Sigmoid colon (tissue), 7 donors: Measurements from ENCODE around the gene CTNNA2. TPM values are rescaled to one million over a fixed set of nuclear protein-coding genes. Genes with fewer than 3 reads are reported as not detected.

Experiments
- DNase-seq: peaks from one replicate; pipeline ENCODE4 v3.0.0-alpha.2; 2019
- H3K27ac ChIP-seq, 4 donors: fragments of 200-600 bp; sonication (generic); one replicate each; pipeline ENCODE4 v1.5.1; 2016 to 2019; ENCODE audit warnings: mild to moderate bottlenecking in 1 of 4
- H3K27me3 ChIP-seq, 3 donors: fragments of 200-600 bp; sonication (generic); one replicate each; pipeline ENCODE4 v1.5.1; 2019; ENCODE audit warnings: mild to moderate bottlenecking in 1 of 3
- H3K36me3 ChIP-seq, 4 donors: fragments of 200-600 bp; sonication (generic); one replicate each; pipeline ENCODE4 v1.5.1; 2016 to 2019
- H3K4me1 ChIP-seq, 4 donors: fragments of 200-600 bp; sonication (generic); one replicate each; pipeline ENCODE4 v1.5.1; 2017 to 2019
- H3K4me3 ChIP-seq, 4 donors: fragments of 200-600 bp; sonication (generic); one replicate each; pipeline ENCODE4 v1.5.1; 2017 to 2019; ENCODE audit warnings: mild to moderate bottlenecking in 2 of 4, moderate library complexity in 1 of 4
- H3K9me3 ChIP-seq, 4 donors: fragments of 200-600 bp in 3 of 4; sonication (generic) in 3 of 4; one replicate each; pipeline versions ENCODE4 v1.5.1 to v1.6.1; 2013 to 2019
- EP300 ChIP-seq, 4 donors: sonication (generic); formaldehyde crosslinking; IDR thresholded peaks; one replicate each; pipeline ENCODE4 v1.6.1; 2017; ENCODE audit warnings: antibody characterized with exemption in 4 of 4
- POLR2A ChIP-seq, 2 donors: fragments of 450-650 bp; IDR thresholded peaks; one replicate each; pipeline ENCODE4 v1.6.1; 2016; ENCODE audit warnings: antibody characterized with exemption in 2 of 2, mild to moderate bottlenecking in 2 of 2, moderate library complexity in 2 of 2
- POLR2AphosphoS5 ChIP-seq, 4 donors: sonication (generic); formaldehyde crosslinking; IDR thresholded peaks; one replicate each; pipeline ENCODE4 v1.6.1; 2017; ENCODE audit warnings: antibody characterized with exemption in 4 of 4
- WGBS, 2 donors: extraction: QIAGEN DNeasy Blood & Tissue Kit; methylation state at CpG; one replicate each; pipeline ENCODE4 v1.1.7; 2013; 5-methylcytosine and 5-hydroxymethylcytosine counted together
- intact Hi-C: fragments of 100-400 bp; cut with DNase I; formaldehyde crosslinking; loops from one replicate; pipeline ENCODE4 v1.15.1; 2023
- polyA plus RNA-seq, 3 donors: library from polyadenylated mRNA; stranded (reverse); fragments of 200-250 nt; gene quantifications; one replicate each; pipeline ENCODE4 v1.2.3, GENCODE V29; 2013
- total RNA-seq, 4 donors: library from RNA; depleted of rRNA; stranded (reverse); fragments of >200 nt; gene quantifications; one replicate each; pipeline ENCODE4 v1.1.0, GENCODE V29; 2016
- TF ChIP-seq, protein P1 (sequence below), 4 experiments: fragments of 450-650 bp in 3 of 4; fragments of 200-600 bp in 1 of 4; IDR thresholded peaks; one replicate each; pipeline ENCODE4 v1.5.1; 2016 to 2019; ENCODE audit warnings: antibody characterized with exemption in 4 of 4, mild to moderate bottlenecking in 3 of 4, moderate library complexity in 2 of 4
- donor health status: healthy with polysubstance abuse.
- donor health status: Bipolar disorder and iron deficiency.
- donor health status: healthy.

CTNNA2 gene
- total and polyA plus RNA-seq, 7 donors, result 1.4 to 8.6 (median 3.8) TPM; not detected in 2

DNA sequence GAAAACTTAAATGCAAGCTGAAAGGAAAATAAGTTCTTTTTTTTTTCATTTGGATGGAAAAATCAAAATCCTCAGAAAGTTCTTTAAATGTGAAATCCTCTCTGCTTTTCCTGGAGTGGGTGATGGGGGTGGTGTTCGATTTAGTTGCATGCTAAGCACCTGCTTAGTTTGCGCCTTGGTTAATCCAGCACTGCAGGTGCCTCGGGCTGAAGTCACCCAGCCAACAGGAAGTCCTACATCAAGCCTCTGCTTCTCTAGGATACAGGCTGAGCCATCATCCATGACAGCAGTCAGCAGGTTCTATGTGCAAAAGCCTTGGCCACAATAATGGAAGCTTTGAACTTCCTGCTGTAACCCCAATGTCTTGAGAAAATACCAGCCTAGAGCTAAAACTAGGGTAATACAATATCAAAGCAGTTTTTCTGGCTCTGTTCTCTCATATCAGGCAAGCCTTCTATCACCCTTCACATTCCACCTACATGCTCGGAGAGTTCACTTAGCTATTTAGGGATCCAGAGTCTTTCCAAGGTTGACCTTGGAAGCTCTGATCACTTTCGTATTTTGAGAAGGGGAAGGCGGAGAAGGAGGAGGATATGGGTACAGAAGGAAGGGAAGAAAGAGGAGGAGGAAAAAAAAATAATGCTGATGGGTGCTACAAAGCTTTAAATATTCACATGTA lies 907.8 kb downstream of the CTNNA2 start:
- Histone ChIP-seq H3K4me3 (no peak overlapping the region), H3K27ac (no peak overlapping the region), H3K27me3 (no peaks in the 10 kb centered on the region), H3K36me3 (no peaks in the 10 kb centered on the region), H3K9me3 (no peaks in the 10 kb centered on the region), H3K4me1 (no peaks in the 10 kb centered on the region)
- TF ChIP-seq POLR2A (IDR thresholded peaks at IDR 0.05) (no peak), POLR2AphosphoS5 (IDR thresholded peaks at IDR 0.05) (no peak), EP300 (IDR thresholded peaks at IDR 0.05) (no peak)
- TF ChIP-seq, protein P1, sequence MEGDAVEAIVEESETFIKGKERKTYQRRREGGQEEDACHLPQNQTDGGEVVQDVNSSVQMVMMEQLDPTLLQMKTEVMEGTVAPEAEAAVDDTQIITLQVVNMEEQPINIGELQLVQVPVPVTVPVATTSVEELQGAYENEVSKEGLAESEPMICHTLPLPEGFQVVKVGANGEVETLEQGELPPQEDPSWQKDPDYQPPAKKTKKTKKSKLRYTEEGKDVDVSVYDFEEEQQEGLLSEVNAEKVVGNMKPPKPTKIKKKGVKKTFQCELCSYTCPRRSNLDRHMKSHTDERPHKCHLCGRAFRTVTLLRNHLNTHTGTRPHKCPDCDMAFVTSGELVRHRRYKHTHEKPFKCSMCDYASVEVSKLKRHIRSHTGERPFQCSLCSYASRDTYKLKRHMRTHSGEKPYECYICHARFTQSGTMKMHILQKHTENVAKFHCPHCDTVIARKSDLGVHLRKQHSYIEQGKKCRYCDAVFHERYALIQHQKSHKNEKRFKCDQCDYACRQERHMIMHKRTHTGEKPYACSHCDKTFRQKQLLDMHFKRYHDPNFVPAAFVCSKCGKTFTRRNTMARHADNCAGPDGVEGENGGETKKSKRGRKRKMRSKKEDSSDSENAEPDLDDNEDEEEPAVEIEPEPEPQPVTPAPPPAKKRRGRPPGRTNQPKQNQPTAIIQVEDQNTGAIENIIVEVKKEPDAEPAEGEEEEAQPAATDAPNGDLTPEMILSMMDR (IDR thresholded peaks at IDR 0.05), result no peak
- 77 to 84% methylated on average over 6 of the region's 6 CpGs for WGBS, 2 donors
- intact Hi-C loops, result no loop called here
- DNase-seq, result no peak

DNA sequence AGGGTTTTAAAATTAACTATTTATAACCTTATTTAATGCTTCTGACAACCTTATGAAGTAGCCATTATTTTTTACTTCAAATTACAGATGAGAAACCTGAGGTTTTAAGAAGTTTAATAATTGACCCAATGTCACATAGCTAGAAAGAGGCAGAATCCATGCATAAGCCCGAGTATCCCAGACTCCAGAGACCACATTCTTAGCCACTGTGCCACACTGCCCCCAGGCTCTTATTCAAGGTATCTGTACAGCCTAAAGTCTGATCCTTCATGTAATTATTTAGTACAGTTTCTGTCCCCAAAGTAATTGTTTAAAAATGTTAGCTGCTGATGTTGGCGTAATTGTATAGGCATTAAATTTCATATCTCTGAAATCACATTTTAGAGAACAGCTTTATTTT lies 916.4 kb downstream of the CTNNA2 start:
- Histone ChIP-seq H3K27me3 (no peaks in the 10 kb centered on the region), H3K4me3 (no peak overlapping the region), H3K36me3 (no peaks in the 10 kb centered on the region), H3K27ac (peak overlapping the region in 1 of 4 donors; percentile 10), H3K4me1 (no peaks in the 10 kb centered on the region), H3K9me3 (no peaks in the 10 kb centered on the region)
- intact Hi-C loops, result no loop called here
- TF ChIP-seq EP300 (IDR thresholded peaks at IDR 0.05) (no peak), POLR2A (IDR thresholded peaks at IDR 0.05) (no peak), POLR2AphosphoS5 (IDR thresholded peaks at IDR 0.05) (no peak)
- TF ChIP-seq, protein P1 (IDR thresholded peaks at IDR 0.05), result no peak
- DNase-seq, result no peak
- 62 to 85% methylated on average over 2 of the region's 2 CpGs for WGBS, 2 donors

DNA sequence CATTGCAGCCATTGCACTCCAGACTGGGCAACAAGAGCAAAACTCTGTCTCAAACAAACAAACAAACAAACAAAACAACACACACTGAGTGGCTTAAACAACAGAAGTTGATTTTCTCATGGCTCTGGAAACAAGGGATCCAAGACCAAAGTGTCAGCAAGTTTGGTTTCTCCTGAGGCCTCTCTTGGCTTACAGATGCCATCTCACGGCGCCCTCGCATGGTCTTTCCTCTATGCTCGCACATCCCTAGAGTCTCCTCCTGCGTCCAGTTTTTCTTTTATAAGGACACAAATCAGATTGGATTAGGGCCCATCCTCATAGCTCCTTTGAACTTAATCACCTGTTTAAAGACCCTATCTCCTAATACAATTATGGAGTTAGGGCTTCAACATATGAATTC lies 925.1 kb downstream of the CTNNA2 start:
- no peak for DNase-seq
- TF ChIP-seq EP300 (IDR thresholded peaks at IDR 0.05) (no peak), POLR2A (IDR thresholded peaks at IDR 0.05) (no peak), POLR2AphosphoS5 (IDR thresholded peaks at IDR 0.05) (no peak)
- TF ChIP-seq, protein P1 (IDR thresholded peaks at IDR 0.05), result no peak
- WGBS, 2 donors, result 85 to 93% methylated on average over 5 of the region's 5 CpGs
- no peaks in the 10 kb centered on the region for H3K36me3 ChIP-seq
- intact Hi-C loops, result no loop called here
- H3K27me3 ChIP-seq, result no peaks in the 10 kb centered on the region
- H3K4me1 ChIP-seq, result no peaks in the 10 kb centered on the region
- no peak overlapping the region for H3K27ac ChIP-seq
- H3K9me3 ChIP-seq, result no peaks in the 10 kb centered on the region
- no peak overlapping the region for H3K4me3 ChIP-seq

DNA sequence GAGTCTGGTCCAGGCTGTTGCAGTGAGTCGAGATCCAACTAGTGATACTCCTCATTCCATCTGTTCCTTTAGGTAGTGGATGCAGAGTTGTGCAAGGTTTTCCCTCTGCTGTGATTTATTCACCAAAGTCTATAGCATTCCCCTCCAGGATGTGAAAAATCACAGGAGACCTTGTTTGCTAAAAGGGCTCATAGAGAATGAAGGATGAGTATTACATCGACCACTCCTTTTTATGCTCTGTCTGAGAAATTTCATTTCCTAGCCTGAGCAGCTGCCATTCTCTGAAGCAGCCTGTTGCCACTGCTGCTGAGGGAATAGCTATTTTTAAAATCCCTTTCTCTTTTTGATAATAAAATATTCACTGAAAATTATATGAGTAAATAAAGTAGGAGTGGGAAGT lies 925.8 kb downstream of the CTNNA2 start:
- 76 to 78% methylated on average over 2 of the region's 2 CpGs for WGBS, 2 donors
- TF ChIP-seq POLR2AphosphoS5 (IDR thresholded peaks at IDR 0.05) (no peak), EP300 (IDR thresholded peaks at IDR 0.05) (no peak), POLR2A (IDR thresholded peaks at IDR 0.05) (no peak)
- TF ChIP-seq, protein P1 (IDR thresholded peaks at IDR 0.05), result no peak
- intact Hi-C loops, result no loop called here

DNA sequence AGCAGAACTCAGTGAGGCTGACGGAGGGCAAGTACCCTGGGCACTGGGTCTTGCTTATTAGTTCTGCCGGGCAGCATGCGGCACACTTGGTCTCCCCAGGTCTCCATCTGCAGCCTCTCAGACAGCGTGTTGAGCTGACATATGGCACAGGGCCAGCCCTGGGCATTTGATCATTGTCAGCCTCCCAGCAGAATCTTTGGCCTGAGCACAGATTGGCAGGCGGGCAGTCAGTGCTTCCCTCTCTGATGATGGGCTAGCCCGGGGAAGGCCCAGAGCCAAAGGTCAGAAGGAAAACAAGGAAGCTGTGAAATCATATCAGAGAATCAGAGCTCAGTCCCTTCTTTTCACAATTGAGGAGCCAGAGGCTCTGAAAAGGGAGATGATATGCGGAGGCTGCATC lies 941.8 kb downstream of the CTNNA2 start:
- intact Hi-C loops, result no loop called here
- Histone ChIP-seq H3K9me3 (no peaks in the 10 kb centered on the region), H3K27me3 (no peaks in the 10 kb centered on the region), H3K4me3 (no peak overlapping the region), H3K27ac (no peak overlapping the region), H3K4me1 (no peaks in the 10 kb centered on the region), H3K36me3 (no peaks in the 10 kb centered on the region)
- 63 to 82% methylated on average over 7 of the region's 7 CpGs for WGBS, 2 donors
- TF ChIP-seq, protein P1 (IDR thresholded peaks at IDR 0.05), result no peak
- TF ChIP-seq POLR2A (IDR thresholded peaks at IDR 0.05), result no peak
- TF ChIP-seq POLR2AphosphoS5 (IDR thresholded peaks at IDR 0.05), result no peak
- no peak for TF ChIP-seq EP300 (IDR thresholded peaks at IDR 0.05)
- DNase-seq, result no peak

More for the DNA sequence above, 925.8 kb downstream of the CTNNA2 start:
- DNase-seq, result no peak
- Histone ChIP-seq H3K27ac (no peak overlapping the region), H3K4me1 (no peaks in the 10 kb centered on the region), H3K36me3 (no peaks in the 10 kb centered on the region), H3K4me3 (no peak overlapping the region), H3K9me3 (no peaks in the 10 kb centered on the region), H3K27me3 (no peaks in the 10 kb centered on the region)
